GM18498 (cell line): ENCODE data around the gene CDH13.

Source experiments
- ATAC-seq: cut with Tn5 transposase; IDR thresholded peaks from one replicate; pipeline ENCODE4 v1.9.1; 2021; ENCODE audit warnings: mild to moderate bottlenecking, moderate library complexity; ENCODE audit not compliant: unreplicated experiment

The CDH13 gene

GRCh38 chr16:82991410-82991809 is 364.6 kb downstream of the CDH13 start:
- no peak for ATAC-seq

GRCh38 chr16:82991966-82992675 is 365.4 kb downstream of the CDH13 start:
- ATAC-seq = no peak

DNA sequence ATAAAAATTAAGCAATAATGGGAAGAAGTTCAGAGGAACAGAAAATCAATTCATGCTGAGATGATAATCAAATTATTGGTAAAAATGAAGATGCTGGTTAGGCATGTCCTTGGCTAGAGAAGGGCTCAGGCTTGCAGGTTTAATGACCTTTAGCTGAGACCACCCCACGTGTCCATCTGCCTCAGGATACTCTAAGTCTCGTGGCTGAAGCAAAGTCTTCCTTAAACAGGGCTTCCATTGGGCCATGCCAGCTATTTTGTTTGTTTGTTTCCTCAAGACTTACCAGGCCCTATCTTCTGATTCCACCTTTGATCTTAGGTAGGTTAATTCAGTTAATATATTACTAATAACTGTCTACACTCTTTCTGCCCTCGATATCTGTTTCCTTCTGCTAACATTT is 366.0 kb downstream of the CDH13 start:
- ATAC-seq = no peak

GRCh38 chr16:82993415-82993814 is 366.6 kb downstream of the CDH13 start:
- ATAC-seq = no peak

GRCh38 chr16:82993926-82994325 is 367.2 kb downstream of the CDH13 start:
- ATAC-seq = no peak

DNA sequence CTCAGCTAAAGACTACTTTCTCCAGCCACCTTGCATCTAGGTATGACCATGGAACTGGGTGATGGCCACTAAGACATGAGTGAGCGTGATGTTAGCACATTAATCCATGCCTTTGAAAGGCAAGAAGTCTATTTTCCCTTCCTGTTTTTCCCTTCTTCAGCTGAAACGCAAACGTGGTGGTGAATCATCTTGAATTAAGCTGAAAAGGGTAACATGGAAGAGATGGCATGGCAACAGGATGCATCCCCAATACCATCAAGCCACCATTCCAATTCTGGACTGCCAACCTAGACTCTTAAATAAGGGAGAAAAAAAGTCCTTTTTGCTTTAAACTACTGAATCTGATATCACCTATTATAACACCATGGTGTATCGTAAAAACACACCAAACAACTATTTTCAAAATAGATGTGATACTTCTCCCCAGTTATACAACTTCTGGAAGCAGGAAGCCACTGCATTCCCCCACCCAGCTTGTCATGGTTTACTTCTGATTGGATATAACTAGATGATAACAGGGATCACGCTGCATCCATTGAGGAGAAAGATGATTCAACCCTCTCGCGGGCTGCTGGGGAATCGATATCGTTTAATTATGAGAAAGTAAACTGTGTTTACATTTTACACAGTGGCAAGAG is 368.6 kb downstream of the CDH13 start:
- ATAC-seq = no peak

DNA sequence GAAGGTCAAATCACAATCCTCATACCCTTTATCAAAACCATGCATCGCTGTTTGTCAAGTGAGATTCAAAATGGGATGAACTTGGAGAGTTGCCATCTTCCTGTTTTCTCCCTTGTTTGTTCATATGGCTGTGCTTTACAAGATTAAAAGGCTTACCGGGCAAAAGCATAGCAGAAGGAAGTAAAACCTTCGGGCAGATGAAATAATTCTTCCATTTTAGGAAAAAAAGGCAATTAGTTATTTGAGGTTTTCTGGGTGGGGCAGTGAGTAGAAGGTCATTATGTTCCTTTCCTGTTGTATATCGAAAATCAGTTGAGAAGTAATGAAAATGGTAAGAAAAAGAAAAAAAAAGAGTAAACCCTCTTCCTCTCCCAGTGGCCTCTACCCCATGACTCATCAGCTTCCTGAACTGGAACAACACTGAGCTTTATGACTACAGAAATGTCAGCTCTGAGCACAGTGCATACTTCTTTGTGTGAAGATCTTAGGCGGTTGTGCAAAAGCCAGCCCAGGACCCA is 369.2 kb downstream of the CDH13 start:
- ATAC-seq = no peak

GRCh38 chr16:82996814-82997213 is 370.0 kb downstream of the CDH13 start:
- ATAC-seq = no peak

- no peak for ATAC-seq
These were observed 372.9 kb downstream of the CDH13 start for GRCh38 chr16:82999711-83000110.

DNA sequence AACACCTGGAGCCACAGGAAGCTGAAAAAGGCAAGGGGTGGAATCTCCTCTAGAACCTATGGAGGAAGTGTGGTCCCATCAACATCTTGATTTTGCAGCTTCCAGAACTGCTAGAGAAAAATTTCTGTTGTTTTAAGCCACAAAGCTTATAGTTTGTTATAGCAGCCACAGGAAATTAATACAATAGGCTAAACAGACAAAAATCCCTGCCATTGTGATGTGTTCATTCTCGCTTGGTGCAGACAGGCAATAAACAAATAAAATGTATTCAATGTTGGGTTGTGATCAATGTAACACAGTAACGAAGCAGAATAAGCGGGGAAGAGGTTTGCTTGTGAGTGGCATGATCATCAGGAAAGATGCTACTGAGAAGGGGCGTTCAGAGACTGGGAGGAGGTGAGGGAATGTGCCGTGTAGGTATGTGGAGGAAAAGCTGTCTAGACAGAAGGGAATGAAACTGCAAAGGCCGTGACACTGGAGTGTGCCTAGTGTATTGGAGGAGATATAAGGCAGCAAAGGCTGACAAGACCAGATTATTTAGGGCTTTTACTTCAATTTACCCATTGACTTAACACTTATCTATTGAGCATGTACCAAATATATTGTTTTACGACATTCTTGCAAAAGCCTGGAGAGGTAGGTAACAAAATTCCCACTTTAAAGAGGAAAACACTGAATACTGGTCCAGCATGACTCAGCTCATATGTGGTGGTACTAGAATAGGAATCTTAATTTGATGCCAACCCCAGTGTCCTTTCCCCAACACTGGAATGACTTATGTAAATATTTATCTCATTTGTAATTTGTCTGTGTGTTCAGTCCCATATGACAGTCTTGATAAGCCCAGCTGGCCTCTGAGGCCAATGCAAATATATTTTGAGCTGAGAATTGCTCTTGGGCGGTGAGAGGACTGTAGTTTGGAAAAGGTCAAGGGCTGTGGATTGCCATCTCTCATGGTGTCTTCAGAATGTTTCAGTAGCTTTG is 375.9 kb downstream of the CDH13 start:
- ATAC-seq = no peak

- no peak for ATAC-seq
These were observed 378.3 kb downstream of the CDH13 start for GRCh38 chr16:83004868-83005652.

GRCh38 chr16:83005653-83006160 is 378.9 kb downstream of the CDH13 start:
- ATAC-seq = no peak

DNA sequence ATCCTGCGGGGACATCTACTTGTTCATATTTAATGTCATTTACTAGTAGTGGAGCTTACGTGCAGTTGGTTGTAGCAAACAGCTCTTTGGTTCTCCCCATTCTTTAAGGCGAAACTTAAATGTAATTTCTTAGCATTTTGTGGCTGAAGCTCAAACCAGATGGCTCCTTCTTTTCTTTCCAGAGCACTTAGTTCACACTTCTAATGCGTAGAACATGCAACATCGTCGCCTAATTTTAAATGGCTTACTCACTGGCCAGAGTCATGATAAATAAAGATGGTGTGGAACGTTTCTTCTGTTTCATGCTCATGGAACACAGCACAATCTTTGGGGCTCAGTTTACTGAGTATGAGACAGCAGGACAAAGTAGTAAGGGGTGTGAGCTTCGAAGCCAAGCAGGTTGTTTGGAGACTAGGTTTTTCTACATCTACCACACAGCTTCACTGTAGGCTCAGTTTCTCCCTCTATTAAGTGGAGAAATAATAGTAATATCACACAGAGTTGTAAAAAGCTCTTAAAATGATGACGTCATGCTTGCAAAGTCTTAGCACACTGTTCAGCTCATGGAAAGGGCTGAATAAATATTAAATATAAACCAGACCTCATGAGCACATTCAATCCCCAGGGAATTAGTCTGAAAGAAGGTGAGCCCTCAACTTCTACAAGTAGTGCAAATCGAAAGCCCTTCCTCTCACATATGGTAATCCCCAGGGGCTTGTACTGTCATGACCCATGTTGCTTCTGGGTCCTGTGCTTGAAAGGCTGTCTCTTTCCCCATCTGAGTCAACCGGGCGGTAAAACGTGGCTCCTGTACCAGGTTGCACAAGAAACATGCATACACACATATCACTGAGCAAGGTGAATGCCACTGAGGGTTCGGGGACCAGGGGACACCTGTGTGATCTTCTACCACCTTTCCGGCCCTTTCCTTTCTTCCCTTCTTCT is 384.3 kb downstream of the CDH13 start:
- no peak for ATAC-seq

- no peak for ATAC-seq
These were observed 385.2 kb downstream of the CDH13 start for GRCh38 chr16:83011939-83012338.

DNA sequence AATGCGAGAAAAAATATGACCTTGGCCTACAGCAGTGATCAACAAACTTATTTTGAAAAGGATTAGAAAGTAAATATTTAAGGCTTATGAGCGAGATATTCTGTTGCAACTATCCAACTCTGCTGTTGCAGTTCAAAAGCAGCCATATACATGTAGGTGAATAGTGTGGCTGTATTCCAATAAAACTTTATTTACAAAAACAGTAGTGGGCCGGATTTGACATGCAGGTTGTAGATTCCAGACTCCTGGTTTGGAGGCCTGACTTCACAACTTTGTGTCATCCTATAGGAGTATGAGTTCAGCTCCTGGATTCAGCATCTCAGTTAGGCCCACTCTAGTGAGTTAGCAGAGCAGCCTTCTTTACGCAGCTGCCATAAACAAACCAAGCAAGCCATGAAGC is 386.3 kb downstream of the CDH13 start:
- no peak for ATAC-seq

GRCh38 chr16:83019963-83020362 is 393.2 kb downstream of the CDH13 start:
- no peak for ATAC-seq

- no peak for ATAC-seq
These were observed 394.3 kb downstream of the CDH13 start for GRCh38 chr16:83021045-83021444.

- ATAC-seq = no peak
These were observed 395.0 kb downstream of the CDH13 start for GRCh38 chr16:83021746-83022145.

DNA sequence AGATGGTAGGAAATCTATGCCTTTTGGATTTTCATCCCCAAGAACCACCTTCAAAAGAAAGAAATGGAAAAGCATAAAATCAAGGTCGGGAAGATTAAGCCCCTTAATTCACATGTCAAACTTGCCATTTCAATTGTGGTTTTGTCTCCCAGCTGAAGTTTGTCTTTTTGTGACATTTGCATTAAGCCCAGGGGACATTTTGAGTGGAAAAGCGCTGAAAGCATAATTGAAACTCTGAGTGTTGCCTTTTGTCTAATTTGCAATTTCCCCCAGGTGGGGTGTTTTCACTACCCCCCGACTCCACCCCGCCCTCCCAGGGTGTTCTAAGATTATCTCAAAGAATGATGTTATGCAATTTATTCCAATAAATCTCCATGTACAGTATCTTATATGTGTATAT is 396.2 kb downstream of the CDH13 start:
- no peak for ATAC-seq
